GM18507 (cell line): ENCODE measurements around the gene AJM1.
A peak's percentile ranks its signal among the peaks of the same experiment; 100 is the strongest.

Experiments used
- DNase-seq: peaks from one replicate; pipeline ENCODE4 v3.0.0; 2011; ENCODE audit warnings: low read depth; ENCODE audit not compliant: insufficient read length; ENCODE audit errors: extremely low spot score
- FAIRE-seq: peaks from 2 replicates; lab custom pipeline; 2011; peaks lifted over from hg19 to GRCh38; lab: Jason Lieb, UNC

Gene AJM1

DNA sequence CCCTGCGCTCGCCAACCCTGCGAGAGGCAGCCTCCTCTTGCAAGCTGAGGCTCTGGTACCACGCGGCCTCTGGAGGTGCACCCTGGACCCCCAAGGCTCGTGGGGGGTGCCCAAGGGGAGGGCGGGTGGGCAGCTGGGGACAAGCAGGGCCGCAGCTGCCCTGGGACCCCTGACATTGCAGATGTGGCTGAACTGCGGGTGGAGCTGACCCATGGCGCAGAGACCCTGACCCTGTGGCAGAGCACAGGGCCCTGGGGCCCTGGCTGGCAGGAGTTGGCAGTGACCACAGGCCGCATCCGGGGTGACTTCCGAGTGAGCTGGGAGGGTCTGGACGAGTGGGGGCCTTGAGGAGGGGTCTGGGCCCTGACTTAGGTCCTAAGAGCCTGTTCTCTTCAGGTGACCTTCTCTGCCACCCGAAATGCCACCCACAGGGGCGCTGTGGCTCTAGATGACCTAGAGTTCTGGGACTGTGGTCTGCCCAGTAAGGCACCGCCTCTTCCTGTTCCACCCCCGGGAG lies 11.4 kb downstream of the AJM1 start:
- FAIRE-seq (peak; percentile 15), DNase-seq (no peak)

DNA sequence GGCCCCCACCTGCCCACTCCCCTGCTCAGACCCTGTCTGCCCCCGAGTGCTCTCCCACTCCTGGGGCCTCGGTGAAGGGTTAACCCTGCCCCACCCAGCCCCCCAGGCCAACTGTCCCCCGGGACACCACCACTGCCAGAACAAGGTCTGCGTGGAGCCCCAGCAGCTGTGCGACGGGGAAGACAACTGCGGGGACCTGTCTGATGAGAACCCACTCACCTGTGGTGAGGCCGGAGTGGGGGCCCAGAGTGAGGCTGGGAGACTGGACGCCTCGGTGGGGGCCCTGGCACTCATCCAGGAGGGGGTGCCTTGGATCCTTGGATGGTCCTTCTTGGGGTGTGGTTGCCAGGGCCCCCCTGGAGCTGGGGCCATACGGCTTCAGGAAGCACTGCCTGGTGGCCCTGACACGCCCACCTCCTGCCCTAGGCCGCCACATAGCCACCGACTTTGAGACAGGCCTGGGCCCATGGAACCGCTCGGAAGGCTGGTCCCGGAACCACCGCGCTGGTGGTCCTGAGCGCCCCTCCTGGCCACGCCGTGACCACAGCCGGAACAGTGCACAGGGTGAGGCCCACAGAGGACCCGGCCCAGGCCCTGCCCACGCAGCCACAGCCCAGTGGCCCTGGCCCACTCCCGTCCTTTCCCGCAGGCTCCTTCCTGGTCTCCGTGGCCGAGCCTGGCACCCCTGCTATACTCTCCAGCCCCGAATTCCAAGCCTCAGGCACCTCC lies 12.0 kb downstream of the AJM1 start:
- DNase-seq (no peak), FAIRE-seq (no peak)

DNA sequence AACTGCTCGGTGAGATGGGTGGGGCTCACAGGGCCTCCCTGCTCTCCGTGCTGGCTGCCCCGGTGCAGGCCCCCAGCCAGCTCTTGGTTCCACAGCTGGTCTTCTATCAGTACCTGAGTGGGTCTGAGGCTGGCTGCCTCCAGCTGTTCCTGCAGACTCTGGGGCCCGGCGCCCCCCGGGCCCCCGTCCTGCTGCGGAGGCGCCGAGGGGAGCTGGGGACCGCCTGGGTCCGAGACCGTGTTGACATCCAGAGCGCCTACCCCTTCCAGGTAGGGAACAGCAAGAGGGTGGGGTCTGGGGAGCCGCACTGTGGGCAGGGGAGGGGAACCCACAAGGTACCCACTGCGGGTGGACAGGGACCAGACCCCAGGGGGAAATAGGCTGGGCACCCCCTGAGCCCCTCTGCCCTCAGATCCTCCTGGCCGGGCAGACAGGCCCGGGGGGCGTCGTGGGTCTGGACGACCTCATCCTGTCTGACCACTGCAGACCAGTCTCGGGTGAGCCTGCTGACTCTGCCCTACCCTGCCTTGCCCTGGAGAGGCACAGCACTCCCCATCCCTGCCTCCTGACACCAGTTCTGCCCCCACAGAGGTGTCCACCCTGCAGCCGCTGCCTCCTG lies 12.7 kb downstream of the AJM1 start:
- no peak for FAIRE-seq
- no peak for DNase-seq

DNA sequence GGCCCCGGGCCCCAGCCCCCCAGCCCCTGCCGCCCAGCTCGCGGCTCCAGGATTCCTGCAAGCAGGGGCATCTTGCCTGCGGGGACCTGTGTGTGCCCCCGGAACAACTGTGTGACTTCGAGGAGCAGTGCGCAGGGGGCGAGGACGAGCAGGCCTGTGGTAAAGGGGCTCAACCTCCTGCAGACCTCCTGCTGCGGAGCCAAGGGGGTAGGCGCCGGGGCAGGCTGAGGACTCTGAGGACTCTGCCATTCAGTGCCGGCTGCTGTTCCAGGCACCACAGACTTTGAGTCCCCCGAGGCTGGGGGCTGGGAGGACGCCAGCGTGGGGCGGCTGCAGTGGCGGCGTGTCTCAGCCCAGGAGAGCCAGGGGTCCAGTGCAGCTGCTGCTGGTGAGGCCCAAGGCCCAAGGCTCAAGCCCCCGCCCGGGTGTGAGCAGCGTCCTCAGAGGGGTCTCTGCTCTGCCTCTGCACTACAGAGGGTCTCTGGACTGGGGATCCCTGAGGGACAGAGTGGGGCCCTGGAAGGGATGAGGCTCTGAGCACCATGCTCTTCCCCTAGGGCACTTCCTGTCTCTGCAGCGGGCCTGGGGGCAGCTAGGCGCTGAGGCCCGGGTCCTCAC lies 13.3 kb downstream of the AJM1 start:
- DNase-seq: no peak
- FAIRE-seq: no peak

DNA sequence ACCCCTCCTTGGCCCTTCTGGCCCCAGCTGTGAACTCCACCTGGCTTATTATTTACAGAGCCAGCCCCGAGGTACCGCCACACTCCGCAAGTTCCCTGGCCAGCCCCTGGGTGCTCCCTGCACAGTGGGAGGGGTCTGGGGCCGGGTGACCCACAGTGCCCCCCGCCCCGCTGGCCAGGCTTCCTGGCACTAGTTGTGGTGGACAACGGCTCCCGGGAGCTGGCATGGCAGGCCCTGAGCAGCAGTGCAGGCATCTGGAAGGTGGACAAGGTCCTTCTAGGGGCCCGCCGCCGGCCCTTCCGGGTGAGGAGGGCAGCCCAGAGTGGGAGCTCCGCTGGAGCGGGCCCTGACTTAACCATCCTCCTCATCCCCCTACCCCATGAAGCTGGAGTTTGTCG lies 13.8 kb downstream of the AJM1 start:
- DNase-seq: no peak
- FAIRE-seq: no peak

DNA sequence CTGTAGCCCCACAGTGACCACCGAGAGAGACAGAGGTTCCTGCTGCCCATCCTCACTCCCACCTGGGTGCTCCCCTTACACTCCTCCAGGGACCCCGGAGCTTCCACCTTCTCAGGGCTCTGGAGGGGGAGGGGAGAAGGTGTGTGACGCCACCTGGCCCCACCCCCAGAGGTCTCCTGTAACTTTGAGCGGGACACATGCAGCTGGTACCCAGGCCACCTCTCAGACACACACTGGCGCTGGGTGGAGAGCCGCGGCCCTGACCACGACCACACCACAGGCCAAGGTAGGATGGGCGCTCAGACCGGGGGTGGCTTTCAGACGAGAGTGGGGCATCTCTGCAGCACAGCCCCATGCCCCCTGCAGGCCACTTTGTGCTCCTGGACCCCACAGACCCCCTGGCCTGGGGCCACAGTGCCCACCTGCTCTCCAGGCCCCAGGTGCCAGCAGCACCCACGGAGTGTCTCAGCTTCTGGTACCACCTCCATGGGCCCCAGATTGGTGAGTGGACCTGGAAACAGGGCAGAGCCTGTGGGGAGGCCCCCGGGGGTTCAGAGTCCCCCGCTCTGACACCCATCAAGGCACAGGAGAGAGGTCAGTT lies 14.4 kb downstream of the AJM1 start:
- FAIRE-seq (no peak), DNase-seq (no peak)

DNA sequence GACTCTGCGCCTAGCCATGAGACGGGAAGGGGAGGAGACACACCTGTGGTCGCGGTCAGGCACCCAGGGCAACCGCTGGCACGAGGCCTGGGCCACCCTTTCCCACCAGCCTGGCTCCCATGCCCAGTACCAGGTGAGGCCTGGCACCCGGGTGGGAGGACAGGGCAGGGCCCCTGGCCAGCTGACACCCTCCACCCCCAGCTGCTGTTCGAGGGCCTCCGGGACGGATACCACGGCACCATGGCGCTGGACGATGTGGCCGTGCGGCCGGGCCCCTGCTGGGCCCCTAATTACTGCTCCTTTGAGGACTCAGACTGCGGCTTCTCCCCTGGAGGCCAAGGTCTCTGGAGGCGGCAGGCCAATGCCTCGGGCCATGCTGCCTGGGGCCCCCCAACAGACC lies 14.9 kb downstream of the AJM1 start:
- no peak for DNase-seq
- FAIRE-seq: no peak

DNA sequence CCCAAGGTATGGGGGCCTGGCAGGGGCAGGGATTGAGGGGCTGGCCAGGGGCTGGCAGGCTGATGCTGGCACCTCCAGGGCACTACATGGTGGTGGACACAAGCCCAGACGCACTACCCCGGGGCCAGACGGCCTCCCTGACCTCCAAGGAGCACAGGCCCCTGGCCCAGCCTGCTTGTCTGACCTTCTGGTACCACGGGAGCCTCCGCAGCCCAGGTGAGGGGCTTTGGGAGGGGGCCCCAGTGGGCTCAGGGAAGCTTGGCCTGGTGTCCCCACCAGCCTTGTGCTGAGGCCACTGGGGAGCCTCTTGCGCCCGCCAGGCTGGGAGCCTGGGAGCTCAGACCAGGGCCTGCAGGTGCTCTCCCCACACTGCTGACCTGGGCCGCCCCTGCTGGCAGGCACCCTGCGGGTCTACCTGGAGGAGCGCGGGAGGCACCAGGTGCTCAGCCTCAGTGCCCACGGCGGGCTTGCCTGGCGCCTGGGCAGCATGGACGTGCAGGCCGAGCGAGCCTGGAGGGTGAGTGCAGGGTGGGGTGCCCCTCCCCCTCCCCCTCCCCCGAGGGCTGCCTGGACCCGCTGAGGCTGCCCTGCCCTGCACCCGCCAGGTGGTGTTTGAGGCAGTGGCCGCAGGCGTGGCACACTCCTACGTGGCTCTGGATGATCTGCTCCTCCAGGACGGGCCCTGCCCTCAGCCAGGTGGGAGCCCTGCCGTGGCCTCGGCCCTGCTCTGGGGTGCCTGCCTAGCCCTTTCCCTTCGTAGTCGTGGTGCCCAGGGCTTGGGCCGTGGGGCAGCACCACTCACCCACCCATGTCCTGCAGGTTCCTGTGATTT lies 15.5 kb downstream of the AJM1 start:
- DNase-seq (no peak), FAIRE-seq (no peak)

DNA sequence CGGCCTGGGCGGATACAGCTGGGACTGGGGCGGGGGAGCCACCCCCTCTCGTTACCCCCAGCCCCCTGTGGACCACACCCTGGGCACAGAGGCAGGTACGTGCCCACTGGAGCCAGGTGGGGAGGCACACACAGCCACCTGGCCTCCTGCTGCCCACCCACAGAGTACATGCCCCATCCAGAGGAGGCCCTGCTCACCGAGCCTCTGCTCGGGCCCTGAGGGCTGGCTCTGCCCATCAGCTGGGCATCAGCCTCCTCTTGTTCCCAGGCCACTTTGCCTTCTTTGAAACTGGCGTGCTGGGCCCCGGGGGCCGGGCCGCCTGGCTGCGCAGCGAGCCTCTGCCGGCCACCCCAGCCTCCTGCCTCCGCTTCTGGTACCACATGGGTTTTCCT lies 16.2 kb downstream of the AJM1 start:
- DNase-seq (no peak), FAIRE-seq (no peak)

DNA sequence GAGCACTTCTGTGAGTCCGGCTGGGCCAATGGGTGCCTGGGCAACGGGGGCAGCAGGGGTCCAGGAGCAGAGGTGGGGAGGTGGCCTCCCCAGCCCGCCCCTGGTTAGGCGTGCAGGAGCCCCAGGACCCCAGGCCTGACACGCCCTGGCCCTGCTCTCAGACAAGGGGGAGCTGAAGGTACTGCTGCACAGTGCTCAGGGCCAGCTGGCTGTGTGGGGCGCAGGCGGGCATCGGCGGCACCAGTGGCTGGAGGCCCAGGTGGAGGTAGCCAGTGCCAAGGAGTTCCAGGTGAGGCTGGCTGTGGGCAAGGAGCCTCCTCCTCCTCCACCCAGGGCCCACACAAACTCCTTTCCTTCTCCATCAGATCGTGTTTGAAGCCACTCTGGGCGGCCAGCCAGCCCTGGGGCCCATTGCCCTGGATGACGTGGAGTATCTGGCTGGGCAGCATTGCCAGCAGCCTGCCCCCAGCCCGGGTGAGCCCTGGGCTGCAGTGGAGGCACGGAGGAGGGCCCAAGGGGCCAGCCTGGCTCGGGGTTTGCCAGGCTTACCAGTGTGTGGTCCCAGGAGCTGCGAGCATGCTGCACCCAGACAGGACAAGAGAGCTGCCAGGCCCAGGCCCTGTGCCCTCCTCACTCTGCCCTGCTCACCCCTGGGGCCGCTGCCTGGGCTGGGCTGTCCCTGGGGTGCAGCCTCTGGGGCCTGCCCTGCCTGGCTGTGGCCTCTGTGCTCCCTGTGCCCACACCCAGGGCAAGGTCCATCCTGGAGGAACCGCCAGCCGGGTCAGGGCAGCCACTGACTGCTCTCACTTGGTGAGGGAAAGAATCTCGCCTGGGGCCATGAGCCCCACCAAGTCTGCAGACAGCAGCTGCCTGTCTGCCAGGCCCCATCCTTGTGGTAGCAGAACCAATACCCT lies 16.8 kb downstream of the AJM1 start:
- FAIRE-seq: no peak
- DNase-seq: no peak

DNA sequence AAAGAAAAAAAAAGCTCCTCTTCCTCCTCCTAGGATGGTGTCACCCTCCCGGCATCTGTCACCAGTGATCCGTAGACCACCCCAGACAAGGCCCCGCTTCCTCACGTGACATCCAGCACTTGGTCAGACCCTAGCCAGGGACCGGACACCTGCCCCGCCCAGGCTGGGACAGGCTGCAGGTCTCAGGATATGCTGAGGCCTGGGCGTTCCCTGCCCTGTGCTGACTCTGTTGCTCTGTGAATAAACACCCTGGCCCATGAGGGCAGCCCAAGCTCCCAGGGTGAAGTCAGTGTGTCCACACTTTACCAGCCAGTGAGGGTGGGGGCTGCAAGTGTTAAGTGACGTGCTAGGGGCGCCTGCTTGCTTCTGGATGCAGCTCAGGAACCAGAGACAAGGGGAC lies 18.3 kb downstream of the AJM1 start:
- DNase-seq (no peak), FAIRE-seq (no peak)

DNA sequence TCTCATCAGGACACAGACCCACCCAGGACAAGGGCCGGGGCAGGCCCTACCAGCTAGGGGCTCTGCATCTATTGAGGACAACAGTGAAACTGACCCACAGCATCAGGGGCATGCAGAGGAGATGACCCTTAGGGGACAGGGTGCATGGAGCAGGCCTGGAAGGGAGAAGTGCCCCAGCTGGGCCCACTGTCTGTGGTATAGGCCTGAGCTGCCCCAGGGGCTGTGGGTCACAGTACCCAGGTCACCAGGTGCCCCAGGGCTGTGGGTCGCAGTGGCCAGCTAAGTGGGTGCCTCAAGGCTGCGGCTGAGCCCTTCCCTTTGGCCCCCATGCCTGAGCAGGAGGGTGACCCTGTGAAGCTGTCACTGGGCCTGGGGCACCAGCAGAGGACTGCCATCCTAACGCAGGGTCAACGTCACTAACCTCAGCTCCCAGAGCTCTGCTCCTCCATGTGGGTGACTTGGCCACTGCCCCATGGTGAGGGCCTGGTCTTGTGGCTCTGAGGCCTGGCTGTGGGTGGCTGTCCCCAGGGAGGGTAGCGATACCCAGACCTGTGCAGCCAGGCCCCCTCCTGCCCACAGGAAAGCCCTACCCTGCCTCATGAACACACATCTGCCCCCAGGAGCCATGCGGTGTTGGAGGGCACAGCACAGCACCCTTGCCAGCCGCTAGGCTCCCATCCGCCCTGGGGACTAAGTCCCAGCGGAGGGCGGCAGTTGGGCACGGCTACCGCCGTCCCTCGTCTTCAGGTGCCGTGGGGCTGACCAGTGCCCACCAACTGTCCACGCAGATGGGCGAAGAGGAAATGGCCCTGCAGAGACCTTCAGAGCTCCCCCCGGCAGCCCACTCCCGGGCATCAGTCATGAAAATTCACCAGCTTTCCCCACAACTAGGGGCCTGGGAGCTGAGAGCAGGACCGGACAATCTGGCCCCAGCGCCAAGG lies 18.9 kb downstream of the AJM1 start:
- no peak for DNase-seq
- FAIRE-seq: no peak

DNA sequence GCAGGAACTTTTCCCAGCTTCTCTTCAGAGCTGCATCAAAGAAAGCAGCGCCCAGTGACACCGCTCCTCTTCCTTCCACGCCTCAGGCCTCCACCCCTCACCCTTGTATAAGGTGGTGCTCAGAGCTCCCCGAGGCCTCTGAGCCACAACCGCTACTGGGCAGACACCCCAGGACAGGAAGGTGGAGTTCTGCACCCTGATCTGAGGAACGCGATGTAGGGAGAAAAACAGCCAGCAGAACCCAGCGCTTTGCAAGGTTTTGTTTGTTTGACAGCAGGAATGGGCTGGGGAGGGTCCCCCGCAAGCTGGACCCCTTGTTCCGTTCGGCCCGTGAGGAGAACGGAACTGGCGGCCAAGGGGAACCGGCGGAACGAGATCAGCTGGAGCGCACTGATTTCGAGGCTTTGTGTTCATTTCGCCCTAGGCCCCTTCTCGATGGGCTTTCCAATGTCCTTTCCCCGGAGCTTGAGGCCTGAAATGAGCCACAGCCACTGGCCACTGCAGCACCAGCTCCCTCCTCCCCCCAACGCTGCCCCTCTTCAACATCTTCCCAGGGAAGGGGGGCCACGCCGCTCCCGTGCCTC lies 19.7 kb downstream of the AJM1 start:
- DNase-seq: no peak
- FAIRE-seq: no peak

DNA sequence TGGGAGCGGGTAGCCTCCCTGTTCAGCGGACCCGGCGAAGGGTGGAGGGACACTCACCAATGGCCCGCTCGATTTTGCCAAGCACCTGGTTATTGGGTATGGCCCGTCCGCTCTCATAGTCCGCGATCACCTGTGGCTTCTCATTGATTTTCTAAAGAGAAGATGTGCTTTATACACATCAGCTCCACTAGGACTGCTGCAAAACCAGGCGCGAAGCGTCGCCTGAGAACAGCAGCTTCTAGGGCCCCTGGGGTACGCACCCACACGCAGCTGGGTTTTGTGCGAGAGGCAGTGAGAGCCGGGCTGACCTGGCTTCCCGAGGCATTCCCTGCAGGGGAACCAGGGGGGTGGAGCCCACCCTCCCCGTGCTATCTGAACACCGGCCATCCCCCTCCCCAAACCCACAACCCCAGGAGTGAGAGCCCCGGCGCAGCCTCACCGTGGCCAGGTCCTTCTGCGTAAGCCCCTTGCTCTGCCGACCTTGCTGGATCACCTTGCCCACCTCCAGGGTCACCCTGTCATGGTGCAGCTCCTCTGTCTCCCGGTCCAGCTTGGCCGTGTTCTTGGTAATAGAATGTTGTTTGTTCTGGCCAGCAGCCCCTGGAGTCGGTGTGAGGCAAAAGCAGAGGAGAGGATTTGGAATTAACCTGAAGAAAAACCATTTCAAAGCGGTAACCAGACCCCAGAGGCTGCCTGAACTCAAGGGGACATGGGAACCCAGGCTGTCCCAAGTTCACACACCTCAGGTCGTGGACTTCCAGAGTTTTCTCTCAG lies 20.8 kb downstream of the AJM1 start:
- DNase-seq (no peak), FAIRE-seq (no peak)

DNA sequence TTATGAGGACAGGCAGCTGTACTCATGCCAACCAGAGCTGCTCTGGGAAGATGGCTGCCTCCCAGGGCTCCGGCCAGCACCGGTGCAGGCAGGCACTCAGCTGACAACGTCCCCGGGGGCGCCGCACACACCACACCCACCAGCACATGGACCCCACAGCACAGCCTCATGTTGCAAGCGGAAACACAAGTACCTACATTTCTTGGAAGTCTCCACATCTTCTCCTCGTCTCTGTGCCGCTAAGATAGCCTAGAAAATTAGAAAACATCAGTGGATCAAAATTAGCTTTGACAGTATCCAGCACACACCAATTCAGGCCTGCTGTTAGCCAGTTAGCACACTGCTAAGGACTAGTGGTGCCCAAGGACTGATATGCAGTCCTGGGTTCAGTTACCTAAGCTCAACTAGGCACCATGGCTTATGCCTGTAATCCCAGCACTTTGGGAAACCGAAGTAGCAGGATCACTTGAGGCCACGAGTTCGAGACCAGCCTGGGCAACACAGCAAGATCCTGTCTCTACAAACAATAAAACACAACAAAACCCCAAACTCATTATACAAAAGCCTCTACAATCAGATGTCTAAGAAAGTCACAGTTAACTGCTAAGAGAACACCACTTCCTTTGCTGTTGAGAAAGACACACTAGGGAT lies 21.5 kb downstream of the AJM1 start:
- DNase-seq (no peak), FAIRE-seq (no peak)
